Measurements from ENCODE around the gene CENPP.

The CENPP gene

DNA sequence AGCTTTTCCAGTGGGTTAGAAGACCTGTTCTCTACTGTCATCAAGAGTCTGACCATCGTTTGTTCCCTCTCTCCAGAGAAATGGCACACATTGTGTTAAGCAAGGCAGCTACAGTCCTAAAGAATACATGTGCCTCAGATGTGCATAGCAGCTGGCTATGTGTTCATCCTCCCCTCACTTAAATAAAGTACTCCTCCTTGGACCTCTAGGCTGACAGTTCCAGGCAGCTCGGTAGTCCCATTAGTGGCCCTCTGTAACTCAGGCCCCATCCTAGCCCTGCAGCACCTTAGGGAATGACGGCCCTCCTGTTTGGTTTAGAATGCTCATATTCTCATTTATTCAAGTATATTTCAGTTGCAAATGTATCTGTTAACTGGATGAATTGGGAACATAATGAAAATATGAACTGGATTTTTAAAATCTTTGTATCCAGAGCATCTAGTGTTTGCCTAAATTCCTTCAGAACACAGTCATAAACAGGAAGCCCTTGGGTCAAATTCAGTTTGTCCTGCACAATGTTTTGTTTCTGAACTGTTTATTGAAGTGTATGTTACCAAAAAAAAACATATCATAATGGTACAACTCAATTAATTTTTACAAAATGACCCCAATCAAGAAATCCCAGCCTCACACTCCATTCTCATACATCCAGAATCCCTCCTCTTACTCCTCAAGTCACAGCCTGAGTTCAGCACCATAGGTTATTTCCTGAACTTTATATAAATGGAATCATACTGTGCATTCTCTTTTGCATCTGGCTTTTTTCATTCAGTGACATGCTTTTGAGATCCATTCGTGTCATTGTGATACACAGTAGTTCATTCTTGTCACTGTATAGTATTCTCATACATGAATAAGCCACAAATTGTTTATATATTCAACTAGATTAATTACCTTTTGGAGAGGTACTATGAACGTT is 158.1 kb downstream of the CENPP start:
- no peak for DNase-seq

DNA sequence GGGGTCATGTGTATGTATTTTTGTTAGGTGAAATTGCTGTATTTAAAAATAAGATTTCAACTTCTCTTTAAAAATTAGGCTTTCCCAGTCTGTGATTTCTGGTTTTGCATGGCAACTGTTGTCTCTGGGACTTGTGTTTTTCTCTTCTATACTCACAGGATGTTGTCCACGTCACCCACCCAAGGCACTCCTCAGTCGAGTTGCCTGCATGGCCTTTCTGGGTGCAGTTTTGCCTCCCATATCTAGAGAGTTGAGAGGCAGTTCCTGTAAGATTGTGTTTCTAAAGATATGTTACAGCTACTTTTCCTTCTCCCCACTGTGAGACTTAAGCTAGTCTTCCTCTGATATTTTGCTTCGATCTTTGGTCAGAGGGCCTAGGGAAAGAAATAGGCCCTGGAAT is 158.8 kb downstream of the CENPP start:
- DNase-seq = no peak

DNA sequence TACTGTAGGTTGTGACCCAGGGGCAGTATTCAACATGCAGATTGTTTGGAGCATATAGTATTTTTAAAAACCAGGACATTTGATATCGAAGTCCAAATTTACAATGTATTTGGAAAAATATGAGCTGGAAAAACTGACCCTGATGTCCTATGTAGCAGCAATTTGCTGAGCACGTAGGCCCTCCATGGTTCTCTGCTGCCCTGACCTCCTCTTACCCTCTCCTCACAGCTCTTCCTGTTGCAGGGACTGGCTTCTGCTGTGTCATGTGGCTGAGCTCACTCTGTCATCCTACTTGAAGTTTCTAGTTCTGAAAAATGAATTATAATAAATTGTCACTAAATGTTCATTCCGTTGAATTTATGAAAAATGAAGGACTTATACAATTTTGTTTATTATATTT is 160.6 kb downstream of the CENPP start:
- no peak for DNase-seq

DNA sequence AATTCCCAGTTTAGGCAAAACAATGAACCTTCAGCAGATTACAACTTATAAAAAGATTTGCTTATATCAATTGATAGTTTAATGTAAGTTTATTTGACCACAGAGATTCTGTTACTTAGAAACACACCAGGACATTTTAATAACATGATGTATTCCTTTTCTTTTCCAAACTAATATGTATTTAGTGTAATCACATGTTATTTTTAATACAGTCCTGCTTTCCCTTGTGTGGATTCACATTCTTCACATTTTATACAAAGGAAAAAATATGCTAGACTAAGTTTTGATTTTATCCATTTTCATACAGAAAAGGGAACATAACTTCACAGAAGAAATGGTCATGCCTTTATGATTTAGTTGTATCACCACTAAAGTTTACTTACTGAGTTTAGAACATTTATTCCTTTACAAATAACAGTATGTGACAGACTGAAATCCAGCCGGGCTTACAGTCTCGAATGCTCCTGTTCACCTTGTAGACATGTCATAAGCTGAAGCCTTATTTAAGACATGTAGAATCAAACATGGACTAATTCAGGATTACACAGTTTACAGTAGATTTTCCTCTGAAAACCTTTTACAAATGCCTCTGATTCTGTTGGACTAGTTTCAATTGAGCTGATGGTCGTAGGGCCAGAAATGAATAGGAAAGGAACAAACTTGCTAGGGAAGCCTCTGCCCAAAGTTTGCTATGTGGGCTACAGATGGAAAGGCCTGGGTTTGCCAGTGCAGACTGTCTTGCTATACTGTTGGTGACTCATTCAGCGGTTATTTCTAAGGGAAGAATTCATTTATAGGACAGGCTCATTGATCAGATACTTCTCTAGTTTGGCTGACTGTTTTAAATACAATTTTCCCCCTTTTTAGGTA is 163.2 kb downstream of the CENPP start:
- DNase-seq = peak; percentile 3 to 16

DNA sequence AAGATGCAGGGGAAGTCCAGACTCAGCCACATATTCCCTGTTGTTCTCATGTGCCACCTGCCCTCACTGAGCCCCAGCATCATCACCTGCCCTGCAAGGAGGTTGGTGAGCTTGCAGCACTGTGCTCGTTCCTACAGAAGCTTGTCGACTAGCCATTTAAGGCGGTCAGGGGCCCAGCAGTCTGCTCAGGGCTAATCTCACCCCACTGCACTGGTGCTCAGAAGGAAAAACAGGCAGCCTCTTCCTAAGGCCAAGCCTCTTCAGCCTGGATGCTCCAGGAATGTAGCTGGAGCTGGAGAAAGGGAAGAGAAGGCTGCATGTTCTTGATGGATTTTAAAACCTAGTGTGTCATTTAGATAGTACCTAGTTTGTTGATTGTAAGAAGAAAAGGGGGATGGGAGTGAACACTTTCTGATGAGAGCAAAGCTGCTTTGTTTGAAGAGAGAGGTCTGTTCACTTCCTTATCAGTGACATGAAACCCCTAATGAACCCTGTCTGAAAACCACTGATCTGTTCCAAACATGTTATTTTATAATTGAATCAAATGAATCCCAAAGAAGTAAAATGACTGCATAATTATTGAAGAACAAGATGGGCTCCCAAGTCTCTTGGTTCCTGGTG is 167.1 kb downstream of the CENPP start:
- DNase-seq = no peak

DNA sequence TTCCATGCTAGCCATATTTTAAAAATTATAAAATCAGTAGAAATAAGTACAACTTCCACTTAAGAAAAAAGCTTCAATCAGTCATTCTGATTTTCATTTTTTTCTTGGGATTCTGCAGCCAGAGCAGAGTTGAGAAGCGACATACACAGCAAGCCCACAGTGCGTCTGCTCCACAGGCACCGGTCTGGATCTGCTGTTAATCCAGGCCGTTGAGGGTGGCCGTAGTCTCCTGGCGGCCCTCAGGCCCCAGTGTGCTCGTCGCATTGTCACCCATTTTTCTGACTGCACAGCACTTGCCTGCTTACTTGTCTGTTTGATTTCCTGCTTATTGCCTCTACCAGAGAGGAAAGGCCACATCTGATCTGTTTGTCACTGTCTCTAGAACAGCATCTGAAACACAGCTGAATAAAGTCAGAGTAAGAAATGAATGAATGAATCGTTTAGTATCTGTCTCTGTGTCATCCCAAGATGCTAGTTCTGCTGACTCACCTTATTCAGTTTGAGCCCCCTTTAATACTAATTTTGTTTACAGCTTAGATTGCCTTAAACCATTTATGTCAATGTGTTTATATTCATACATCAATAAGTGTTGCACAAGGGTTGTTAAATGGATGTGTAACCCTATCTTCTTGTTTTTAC is 168.1 kb downstream of the CENPP start:
- DNase-seq = no peak

DNA sequence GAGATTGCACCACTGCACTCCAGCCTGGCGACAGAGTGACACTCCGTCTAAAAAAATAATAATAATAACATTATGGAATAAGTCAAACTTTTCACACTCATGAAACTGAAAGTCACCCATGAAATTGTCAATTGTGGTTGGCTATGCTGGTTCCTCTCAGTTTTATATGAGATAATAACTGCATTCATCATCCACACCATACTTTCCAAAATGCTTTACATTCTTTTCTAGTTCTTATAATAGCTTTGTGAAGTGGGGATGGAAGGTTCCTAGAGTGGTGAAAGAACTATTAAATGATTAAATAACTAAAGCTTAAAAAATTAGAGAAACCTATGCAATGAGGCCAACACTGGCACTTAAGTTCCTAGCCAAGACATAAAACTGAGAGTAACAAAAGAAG is 169.1 kb downstream of the CENPP start:
- no peak for DNase-seq

DNA sequence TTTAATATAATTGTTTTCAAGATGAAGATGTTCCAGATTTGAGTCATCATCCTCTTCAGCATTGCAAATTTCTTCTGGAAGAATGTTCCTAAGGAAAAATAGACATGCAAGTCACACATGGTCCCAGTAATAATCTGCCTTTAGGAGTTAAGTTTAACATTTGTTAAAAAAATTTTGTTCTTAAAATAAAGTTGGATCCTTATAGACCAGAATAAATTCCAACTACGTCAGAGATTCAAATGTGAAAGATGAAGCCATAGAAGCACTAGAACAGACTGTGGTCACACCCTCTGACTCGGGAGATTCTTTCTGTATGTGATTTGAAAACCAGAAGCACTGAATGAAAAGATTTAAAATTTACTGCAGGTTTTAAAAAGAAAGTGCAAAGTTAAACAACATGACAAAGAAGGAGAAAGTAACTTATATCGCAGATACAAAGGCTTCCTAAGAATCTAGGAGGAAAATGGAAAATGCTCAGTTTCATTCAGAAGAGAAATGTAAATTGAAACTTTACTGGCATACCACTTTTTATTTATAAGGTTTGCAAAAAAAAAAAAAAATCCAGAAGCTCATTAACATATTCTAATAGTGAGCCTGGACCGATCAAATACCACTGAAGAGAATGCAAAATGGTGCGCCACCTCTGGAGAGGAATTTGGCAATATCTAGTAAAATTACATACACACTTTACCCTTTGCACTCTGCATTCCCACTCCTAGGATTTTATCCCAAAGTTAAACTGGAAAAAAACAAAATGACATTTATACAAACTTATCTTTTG is 170.8 kb downstream of the CENPP start:
- no peak for DNase-seq

DNA sequence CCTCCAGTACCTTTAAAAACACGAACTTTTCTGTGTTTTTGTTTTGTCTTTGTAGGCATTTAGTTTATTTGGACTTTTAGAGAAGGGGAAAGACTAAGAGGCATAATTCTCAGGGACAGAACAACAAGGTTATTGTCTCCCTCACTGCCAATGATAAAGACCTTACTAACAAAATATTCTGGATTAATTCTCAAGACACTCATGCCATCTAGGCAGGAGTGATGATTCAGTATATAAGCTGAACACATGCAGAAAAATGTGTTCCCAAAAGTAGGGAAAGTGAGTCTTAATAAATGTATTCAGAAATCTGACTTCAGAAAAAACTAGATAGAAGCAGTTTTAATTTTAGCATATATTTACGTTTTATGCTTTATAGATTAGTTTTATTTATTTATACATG is 173.9 kb downstream of the CENPP start:
- DNase-seq = no peak

DNA sequence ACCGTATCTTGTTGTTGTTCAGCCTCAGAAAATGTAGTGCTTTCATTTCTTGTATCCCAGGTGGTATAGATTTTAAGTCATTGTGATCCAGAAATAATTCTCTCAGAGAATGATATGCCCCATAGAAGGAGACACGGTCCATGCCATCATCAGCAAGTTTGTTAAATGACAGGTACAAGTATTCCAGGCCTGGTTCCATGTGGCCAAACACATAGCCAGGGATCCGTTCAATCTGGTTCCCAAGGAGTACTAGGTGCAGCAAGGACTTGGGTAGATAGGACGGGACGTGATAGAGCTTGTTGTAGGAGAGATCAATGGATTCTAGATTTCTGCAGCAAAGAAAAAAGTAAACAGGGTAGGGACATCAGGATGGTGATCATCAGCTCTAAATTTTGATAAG is 175.0 kb downstream of the CENPP start:
- DNase-seq = no peak

DNA sequence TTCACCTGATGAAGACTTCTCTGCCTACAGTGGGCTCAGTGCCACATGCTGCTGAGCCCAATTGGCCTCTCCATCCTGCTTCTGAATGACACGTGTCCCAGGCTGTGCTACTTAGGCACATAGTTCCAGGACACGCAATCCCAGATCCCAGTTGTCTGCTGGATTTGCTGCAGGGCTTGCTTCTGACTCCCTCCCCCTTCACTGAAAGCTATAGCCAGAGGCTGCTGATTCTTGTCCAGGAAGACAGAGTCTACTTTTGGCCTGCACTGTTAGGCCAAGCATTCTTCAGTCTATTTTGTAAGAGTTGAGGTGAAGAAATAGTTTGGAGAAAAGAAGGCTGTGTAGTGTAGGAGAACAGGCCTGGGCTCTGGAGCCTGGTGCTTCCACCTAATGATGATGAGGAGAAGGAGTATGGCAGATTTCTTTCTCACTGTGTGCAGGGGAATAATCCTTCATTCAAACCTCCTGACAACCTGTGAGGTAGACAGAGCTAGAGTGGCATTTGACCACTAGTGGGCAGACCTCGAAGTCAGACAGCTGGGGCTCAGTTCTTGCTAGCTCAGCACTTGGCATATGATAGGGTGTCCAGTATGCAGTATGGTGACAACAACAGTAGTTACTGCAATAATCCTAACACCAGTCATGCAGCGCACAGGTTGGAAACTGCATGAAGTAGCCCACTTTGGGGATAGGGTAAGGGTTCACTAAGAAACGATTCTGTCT is 176.1 kb downstream of the CENPP start:
- peak; percentile 32 to 41 for DNase-seq

DNA sequence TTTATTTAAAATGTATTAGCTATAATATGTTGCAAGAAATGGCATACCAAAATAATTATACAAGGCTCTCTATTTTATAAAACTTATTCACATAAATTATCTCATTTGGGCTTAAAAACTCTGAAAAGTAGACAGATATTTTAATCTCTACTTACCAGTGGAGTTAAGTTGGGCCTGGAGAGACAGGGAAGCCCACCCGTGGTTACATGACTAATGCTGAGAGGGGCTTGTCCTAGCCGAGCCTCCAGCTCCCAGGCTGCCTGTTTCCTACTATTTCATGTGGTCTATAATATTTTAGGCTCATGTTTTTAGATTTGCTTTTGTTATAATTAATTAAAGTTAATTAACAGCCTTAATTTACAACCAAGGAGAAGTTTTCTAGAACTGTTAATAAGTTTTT is 177.4 kb downstream of the CENPP start:
- no peak for DNase-seq

DNA sequence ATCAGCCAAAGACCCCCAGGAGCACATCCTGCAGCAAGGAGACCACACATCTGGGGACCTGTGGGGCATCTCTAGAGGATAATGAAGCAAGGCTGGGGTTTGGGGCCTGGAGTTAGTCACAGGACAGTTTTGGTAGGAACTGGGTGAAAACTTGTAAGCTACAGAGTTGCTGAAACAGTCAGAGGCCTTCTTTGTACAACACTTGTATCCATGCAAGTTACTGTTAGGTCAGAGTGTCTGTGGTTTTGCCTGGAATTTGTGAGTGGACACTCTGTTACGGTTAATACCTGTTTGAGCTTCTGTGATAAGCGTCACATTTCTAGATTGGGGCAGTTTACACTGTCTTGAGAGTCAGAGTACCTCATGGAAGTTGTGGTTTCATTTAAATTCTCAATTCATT is 179.1 kb downstream of the CENPP start:
- no peak for DNase-seq

DNA sequence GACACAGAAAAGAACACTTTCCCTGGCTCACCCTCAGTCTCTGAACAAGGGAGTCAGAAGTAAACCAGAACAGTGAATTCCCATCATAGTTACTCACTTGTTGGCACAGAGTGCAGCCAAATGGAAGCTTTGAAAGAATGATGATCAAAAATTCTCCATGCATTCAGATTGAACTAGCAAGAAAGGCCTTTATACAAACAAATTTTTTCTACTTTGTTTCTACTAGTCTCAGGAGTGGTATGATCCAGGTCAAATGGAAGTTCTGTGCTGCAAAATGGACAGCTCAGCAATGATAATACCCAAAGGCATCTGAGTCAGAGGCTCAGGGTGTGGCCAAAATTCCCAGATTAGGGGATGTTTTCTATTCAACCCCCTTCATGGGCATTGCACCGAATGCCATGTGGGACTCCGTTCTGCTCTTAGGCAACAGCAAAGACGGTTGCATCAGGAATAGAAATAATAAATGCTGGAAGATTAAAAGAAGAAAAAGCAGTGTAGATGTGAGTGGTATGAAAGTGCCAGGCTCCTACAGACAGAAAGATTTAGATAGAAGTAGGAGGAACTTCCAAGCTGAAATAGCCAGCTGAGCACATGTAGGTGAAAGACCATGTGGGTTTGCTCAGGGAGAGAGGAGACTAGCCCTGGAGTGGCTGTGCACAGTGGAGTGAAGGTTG is 180.6 kb downstream of the CENPP start:
- DNase-seq = no peak

DNA sequence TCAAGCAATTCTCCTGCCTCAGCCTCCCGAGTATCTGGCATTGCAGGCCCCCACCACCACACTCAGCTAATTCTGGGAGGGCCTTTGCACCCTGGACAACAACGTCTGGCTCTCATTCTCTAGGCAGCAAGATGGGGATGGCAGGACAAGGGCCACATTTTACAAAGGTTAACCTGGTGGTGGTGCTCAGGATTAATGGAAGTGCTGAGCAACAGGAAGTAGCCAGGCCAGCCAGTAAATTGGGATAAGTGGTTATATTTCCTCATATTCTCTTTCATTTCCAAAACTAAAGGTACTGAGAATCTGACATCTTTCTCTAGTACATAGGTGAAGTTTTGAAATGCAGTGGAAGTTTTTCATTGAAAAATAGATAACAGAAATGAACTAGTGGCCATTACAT is 181.3 kb downstream of the CENPP start:
- DNase-seq = no peak

DNA sequence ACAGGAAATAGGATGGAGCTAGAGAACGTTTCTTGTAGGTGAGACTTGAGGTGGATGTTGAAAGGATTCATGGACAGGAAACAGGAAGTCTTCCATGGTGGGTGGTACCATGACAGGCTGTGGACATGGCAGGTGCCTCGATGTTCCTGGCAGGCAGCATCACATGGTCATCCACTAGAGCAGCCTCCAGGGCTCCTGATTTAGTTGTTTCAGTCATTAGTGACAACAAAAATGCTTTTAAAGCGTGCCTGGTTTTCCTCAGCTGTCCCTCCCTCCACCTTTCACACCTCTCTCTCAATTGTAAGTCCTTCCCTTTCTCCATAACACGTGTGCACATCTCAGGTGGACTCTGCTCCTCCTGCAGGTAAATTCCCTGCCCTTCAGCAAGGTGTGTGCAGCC is 181.7 kb downstream of the CENPP start:
- no peak for DNase-seq

DNA sequence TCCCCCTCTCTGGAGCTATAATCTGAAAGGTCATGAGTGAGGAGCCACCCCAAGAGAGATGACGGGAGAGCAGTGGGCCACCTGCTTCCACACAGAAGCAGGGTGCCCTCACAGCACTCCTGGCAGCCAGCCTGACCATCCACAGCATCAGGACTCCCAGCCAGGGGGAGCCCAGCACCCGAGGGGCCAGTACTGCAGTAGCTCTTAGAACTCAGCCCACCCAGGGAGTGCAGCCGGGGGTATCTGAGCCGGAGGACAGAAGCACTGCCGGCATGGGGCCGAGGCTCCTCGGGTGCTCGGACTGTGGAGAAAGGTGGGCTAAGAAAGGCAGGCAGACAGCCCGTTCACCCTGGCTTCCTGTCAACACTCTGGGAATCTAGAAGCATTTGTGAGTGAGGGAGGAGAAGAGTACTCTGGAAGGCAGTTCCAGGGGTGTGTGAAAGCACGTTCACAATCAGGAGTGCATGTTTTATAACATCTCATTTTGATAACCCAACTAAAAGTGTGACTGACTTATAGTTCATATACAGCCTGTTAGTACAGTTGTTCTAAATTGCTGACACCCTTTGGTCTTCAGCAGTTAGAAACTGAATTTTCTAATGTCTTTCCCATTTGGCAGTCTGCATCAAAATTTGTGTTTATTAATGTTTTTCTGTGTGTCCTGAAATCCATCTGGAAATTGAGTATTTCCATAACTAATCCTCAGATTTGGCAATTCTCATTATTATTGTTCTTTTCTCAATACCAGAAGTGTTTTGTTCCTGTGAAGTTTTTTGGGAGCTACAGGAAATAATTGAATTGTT is 182.5 kb downstream of the CENPP start:
- no peak for DNase-seq

DNA sequence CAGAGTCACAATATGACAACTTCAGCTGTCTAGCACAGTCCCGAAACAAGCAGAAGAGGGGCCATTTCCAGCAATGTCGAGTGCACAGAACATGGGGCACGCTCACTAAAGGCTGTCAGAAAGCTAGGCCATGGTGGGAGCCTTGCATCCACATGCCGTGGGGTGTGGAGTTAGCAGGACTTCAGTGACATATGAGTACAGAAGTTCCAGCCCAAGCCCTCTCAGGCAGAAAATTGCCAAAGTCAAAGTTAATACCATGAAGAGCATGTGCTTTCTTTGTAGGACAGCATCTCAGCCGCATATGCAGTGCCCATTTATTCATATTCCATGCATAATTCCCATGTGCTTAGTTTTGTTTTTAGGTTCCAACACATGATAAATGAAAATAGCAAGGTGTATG is 183.3 kb downstream of the CENPP start:
- DNase-seq = no peak

DNA sequence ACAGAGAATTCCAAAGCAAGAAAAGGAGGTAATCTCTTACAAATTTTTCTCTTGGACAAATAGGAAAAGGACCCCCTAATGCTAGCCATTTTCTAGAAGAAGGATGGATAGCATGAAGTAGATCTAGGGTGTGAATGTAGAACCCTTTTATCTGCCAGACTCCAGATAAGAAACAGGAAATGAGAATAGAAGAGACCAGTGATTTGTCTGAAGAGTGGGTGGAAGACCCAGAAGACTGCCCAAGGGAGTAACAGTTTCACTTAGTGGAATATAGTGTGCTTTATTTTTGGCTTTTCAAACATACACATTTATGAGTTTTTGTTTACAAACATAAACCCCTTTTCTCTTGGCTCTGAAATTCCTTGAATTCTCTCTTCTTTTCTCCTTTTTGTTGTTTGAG is 185.0 kb downstream of the CENPP start:
- DNase-seq = no peak

DNA sequence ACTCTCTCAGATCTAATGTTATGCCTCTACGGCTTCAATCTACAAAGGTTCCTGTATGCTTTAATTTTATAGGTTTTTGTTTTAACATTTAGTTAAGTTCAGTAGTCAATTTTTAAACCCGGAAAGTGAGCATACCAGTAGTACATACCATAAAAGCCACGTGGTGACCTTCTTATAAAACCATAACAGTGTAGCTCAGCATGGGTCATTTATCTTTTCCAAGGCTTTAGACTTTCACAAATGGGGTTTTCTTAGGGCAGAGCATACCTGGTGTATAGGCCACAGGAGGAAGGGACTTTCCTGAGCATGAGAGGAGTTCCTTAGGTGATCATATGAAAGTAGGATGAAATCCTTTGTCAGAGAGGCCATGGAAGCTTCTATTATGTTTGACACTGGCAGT is 186.9 kb downstream of the CENPP start:
- DNase-seq = no peak

Data from Kasumi-1 (cell line).